Stomach (tissue), 4 donors: ENCODE results near the gene GALK2.

Source experiments
- CTCF ChIP-seq, 7 experiments: fragments of 450-650 bp in 4 of 7; fragments of 200-600 bp in 3 of 7; sonication (generic) in 3 of 7; IDR thresholded peaks; one replicate each; pipeline ENCODE4 v1.5.1; 2016 to 2019; ENCODE audit warnings: antibody characterized with exemption in 7 of 7, control low read depth in 2 of 7, mild to moderate bottlenecking in 1 of 7
- EP300 ChIP-seq: sonication (generic); formaldehyde crosslinking; IDR thresholded peaks from one replicate; pipeline ENCODE4 v1.6.1; 2017; ENCODE audit warnings: antibody characterized with exemption
- POLR2A ChIP-seq, 4 donors: fragments of 450-650 bp; IDR thresholded peaks; one replicate each; pipeline ENCODE4 v1.6.1; 2016; ENCODE audit warnings: antibody characterized with exemption in 4 of 4, control low read depth in 2 of 4, mild to moderate bottlenecking in 1 of 4, moderate library complexity in 1 of 4
- POLR2AphosphoS5 ChIP-seq, 3 donors: sonication (generic); formaldehyde crosslinking; IDR thresholded peaks; one replicate each; pipeline ENCODE4 v1.6.1; 2016; ENCODE audit warnings: antibody characterized with exemption in 3 of 3

GRCh38 chr15:49229922-49230321 is 59.9 kb downstream of the GALK2 start:
- no peak for TF ChIP-seq POLR2A (IDR thresholded peaks at IDR 0.05)
- no peak for TF ChIP-seq CTCF (IDR thresholded peaks at IDR 0.05)
- TF ChIP-seq POLR2AphosphoS5 (IDR thresholded peaks at IDR 0.05): no peak
- TF ChIP-seq EP300: no peak
